Bronchus fibroblast of lung (primary cell): Measurements from ENCODE around the gene LCAT. TPM values are rescaled to one million over a fixed set of nuclear protein-coding genes. Genes with fewer than 3 reads are reported as not detected.

Experiments
- total RNA-seq: library from RNA; depleted of rRNA; stranded (reverse); fragments of >200 nt; gene quantifications from 2 replicates; pipeline ENCODE4 v1.2.3, GENCODE V29; 2015

Gene LCAT
- total RNA-seq = 10.1 and 11.6 TPM in 2 replicates

GRCh38 chr16:67943619-67944504, at the start of gene LCAT:
LCAT (minus strand) TSS chr16:67944120; CDS start chr16:67944101, 19 bp downstream.

GRCh38 chr16:67979955-67980678, 36.2 kb upstream of the LCAT start, which contains the start of gene DPEP3:
DPEP3 (minus strand) TSS chr16:67980499; CDS start chr16:67980380, 119 bp downstream.

GRCh38 chr16:67968400-67969253, 24.7 kb upstream of the LCAT start, which contains the start of gene SLC12A4:
SLC12A4 (minus strand) TSS chr16:67968637; CDS start chr16:67968553, 84 bp downstream.

GRCh38 chr16:67936124-67936879, 7.6 kb downstream of the LCAT start, which contains the start of gene PSMB10:
PSMB10 (minus strand) TSS chr16:67936850; CDS start chr16:67936749, 101 bp downstream.

GRCh38 chr16:67931712-67932461, 12.0 kb downstream of the LCAT start, which contains the start of gene CTRL:
CTRL (minus strand) TSS chr16:67931862; CDS start chr16:67931852, 10 bp downstream.

GRCh38 chr16:67892899-67893742, 50.8 kb downstream of the LCAT start, which contains the start of gene PSKH1:
PSKH1 (plus strand) TSS chr16:67893254; CDS start chr16:67908750, 15,496 bp downstream.

Other genes with a start within 250 kb of the LCAT start
- 11.0 and 12.1 TPM in 2 replicates for gene GFOD2, start 224.8 kb downstream of the LCAT start, total RNA-seq
- gene RANBP10, start 137.6 kb downstream of the LCAT start, total RNA-seq = 4.0 and 4.4 TPM in 2 replicates
- gene TSNAXIP1, start 137.2 kb downstream of the LCAT start, total RNA-seq = 0.17 and 1.2 TPM in 2 replicates
- gene THAP11, start 101.8 kb downstream of the LCAT start, total RNA-seq = 35.1 and 35.2 TPM in 2 replicates
- gene NUTF2, start 97.2 kb downstream of the LCAT start, total RNA-seq = 154 and 200 TPM in 2 replicates
- 38.0 and 38.8 TPM in 2 replicates for gene CENPT, start 96.4 kb downstream of the LCAT start, total RNA-seq
- 48.5 and 62.5 TPM in 2 replicates for gene EDC4, start 71.1 kb downstream of the LCAT start, total RNA-seq
- 0.30 and 0.50 TPM in 2 replicates for gene NRN1L, start 59.2 kb downstream of the LCAT start, total RNA-seq
- gene PSKH1, start 50.9 kb downstream of the LCAT start, total RNA-seq = 10.6 and 12.5 TPM in 2 replicates
- gene CTRL, start 12.3 kb downstream of the LCAT start, total RNA-seq = 1.0 and 1.3 TPM in 2 replicates
- gene PSMB10, start 7.3 kb downstream of the LCAT start, total RNA-seq = 40.0 and 47.4 TPM in 2 replicates
- 29.4 and 33.1 TPM in 2 replicates for gene SLC12A4, start 24.5 kb upstream of the LCAT start, total RNA-seq
- gene DPEP3, start 36.4 kb upstream of the LCAT start, total RNA-seq = not detected in 2 replicates
- gene DPEP2, start 55.4 kb upstream of the LCAT start, total RNA-seq = not detected in 2 replicates
- gene DPEP2NB, start 71.8 kb upstream of the LCAT start, total RNA-seq = not detected in 2 replicates
- 6.4 and 7.7 TPM in 2 replicates for gene DDX28, start 79.1 kb upstream of the LCAT start, total RNA-seq
- gene DUS2, start 79.2 kb upstream of the LCAT start, total RNA-seq = 19.5 and 22.0 TPM in 2 replicates
- 9.1 and 10.9 TPM in 2 replicates for gene NFATC3, start 141.2 kb upstream of the LCAT start, total RNA-seq